ENCODE data around the gene LAMA2. TPM values are rescaled to one million over a fixed set of nuclear protein-coding genes. Genes with fewer than 3 reads are reported as not detected.

The LAMA2 gene
- total RNA-seq, 1 donor from 2014 or later, result 1.9 TPM

GRCh38 chr6:129455126-129455769, 572.3 kb downstream of the LAMA2 start:
- no peaks in the 10 kb centered on the region for H3K36me3 Mint-ChIP-seq (ENCODE audit: low read depth)
- no peak for TF ChIP-seq CTCF (IDR thresholded peaks at IDR 0.05)

GRCh38 chr6:129460221-129460620, 577.3 kb downstream of the LAMA2 start:
- Mint-ChIP-seq H3K27me3 (ENCODE audit: low read depth) (peaks cover 6% of the 10 kb centered on the region), H3K9me3 (ENCODE audit: low read depth) (no peaks in the 10 kb centered on the region), H3K27ac (ENCODE audit: unreplicated experiment) (no peak overlapping the region), H3K36me3 (ENCODE audit: low read depth) (no peaks in the 10 kb centered on the region), H3K4me3 (ENCODE audit: unreplicated experiment) (no peak overlapping the region), H3K4me1 (ENCODE audit: low read depth) (no peaks in the 10 kb centered on the region)
- TF ChIP-seq CTCF (IDR thresholded peaks at IDR 0.05), result no peak
- no peak for DNase-seq (ENCODE audit: low spot score)

More at GRCh38 chr6:129455126-129455769, 572.3 kb downstream of the LAMA2 start:
- no peak overlapping the region for H3K4me3 Mint-ChIP-seq (ENCODE audit: unreplicated experiment)
- peaks cover 6% of the 10 kb centered on the region for H3K27me3 Mint-ChIP-seq (ENCODE audit: low read depth)
- no peak for DNase-seq (ENCODE audit: low spot score)
- H3K9me3 Mint-ChIP-seq (ENCODE audit: low read depth), result no peaks in the 10 kb centered on the region
- no peak overlapping the region for H3K27ac Mint-ChIP-seq (ENCODE audit: unreplicated experiment)
- no peaks in the 10 kb centered on the region for H3K4me1 Mint-ChIP-seq (ENCODE audit: low read depth)

GRCh38 chr6:129469070-129469662, 586.2 kb downstream of the LAMA2 start:
- no peak overlapping the region for H3K27ac Mint-ChIP-seq (ENCODE audit: unreplicated experiment)
- no peaks in the 10 kb centered on the region for H3K36me3 Mint-ChIP-seq (ENCODE audit: low read depth)
- DNase-seq (ENCODE audit: low spot score), result no peak
- no peaks in the 10 kb centered on the region for H3K9me3 Mint-ChIP-seq (ENCODE audit: low read depth)
- no peaks in the 10 kb centered on the region for H3K4me1 Mint-ChIP-seq (ENCODE audit: low read depth)
- peak; percentile 27 for TF ChIP-seq CTCF (IDR thresholded peaks at IDR 0.05)
- H3K27me3 Mint-ChIP-seq (ENCODE audit: low read depth), result no peaks in the 10 kb centered on the region
- H3K4me3 Mint-ChIP-seq (ENCODE audit: unreplicated experiment), result no peak overlapping the region

GRCh38 chr6:129472239-129472638, 589.3 kb downstream of the LAMA2 start:
- Mint-ChIP-seq H3K9me3 (ENCODE audit: low read depth) (no peaks in the 10 kb centered on the region), H3K36me3 (ENCODE audit: low read depth) (no peaks in the 10 kb centered on the region), H3K27ac (ENCODE audit: unreplicated experiment) (no peak overlapping the region), H3K27me3 (ENCODE audit: low read depth) (no peaks in the 10 kb centered on the region), H3K4me1 (ENCODE audit: low read depth) (no peaks in the 10 kb centered on the region), H3K4me3 (ENCODE audit: unreplicated experiment) (no peak overlapping the region)
- no peak for DNase-seq (ENCODE audit: low spot score)
- TF ChIP-seq CTCF (IDR thresholded peaks at IDR 0.05), result no peak

- DNase-seq (ENCODE audit: low spot score), result no peak
- no peak for TF ChIP-seq CTCF (IDR thresholded peaks at IDR 0.05)
- no peak overlapping the region for H3K27ac Mint-ChIP-seq (ENCODE audit: unreplicated experiment)
- no peak overlapping the region for H3K4me3 Mint-ChIP-seq (ENCODE audit: unreplicated experiment)
- H3K27me3 Mint-ChIP-seq (ENCODE audit: low read depth), result no peaks in the 10 kb centered on the region
- H3K36me3 Mint-ChIP-seq (ENCODE audit: low read depth), result no peaks in the 10 kb centered on the region
- no peaks in the 10 kb centered on the region for H3K9me3 Mint-ChIP-seq (ENCODE audit: low read depth)
- H3K4me1 Mint-ChIP-seq (ENCODE audit: low read depth), result no peaks in the 10 kb centered on the region
Observed at GRCh38 chr6:129473546-129473945, 590.6 kb downstream of the LAMA2 start.

All from chondrocyte (in vitro differentiated cells).